Ramos (cell line): ENCODE measurements around the gene LCNL1.

Experiments used
- in situ Hi-C: fragments of 300-500 bp; cut with MboI; formaldehyde crosslinking; loops from one replicate; pipeline ENCODE4 v1.14.3; 2022; ENCODE audit warnings: low sequenced_read_pairs; ENCODE audit not compliant: unreplicated experiment

LCNL1 gene

DNA sequence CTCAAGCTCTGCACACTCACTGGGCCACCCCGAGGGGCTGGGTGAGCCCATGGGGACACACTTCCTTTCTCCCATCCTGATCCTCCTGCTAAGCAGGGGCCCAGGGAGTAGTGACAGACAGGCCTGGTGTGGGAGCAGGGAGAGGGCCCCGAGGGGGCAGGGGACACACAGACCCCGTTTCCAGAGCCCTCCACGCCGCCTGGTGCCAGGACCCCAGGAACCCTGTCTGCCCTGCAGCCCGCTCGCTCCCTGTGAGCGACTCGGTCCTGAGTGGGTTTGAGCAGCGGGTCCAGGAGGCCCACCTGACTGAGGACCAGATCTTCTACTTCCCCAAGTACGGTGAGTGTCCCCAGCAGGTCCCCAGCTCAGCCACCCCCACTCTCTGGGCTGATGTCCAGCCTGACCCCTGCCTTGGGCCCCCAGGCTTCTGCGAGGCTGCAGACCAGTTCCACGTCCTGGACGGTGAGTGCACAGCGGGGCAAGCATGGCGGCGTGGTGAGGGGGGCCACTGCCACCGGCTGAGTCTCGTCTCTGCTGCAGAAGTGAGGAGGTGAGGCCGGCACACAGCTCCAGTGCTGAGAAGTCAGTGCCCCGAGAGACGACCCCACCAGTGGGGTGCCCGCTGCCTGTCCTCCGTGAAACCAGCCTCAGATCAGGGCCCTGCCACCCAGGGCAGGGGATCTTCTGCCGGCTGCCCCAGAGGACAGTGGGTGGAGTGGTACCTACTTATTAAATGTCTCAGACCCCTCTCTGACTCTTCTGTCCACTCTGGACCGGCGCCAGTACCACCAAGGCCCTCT is 36.4 kb upstream of the LCNL1 start:
- in situ Hi-C loops, result no loop called here

DNA sequence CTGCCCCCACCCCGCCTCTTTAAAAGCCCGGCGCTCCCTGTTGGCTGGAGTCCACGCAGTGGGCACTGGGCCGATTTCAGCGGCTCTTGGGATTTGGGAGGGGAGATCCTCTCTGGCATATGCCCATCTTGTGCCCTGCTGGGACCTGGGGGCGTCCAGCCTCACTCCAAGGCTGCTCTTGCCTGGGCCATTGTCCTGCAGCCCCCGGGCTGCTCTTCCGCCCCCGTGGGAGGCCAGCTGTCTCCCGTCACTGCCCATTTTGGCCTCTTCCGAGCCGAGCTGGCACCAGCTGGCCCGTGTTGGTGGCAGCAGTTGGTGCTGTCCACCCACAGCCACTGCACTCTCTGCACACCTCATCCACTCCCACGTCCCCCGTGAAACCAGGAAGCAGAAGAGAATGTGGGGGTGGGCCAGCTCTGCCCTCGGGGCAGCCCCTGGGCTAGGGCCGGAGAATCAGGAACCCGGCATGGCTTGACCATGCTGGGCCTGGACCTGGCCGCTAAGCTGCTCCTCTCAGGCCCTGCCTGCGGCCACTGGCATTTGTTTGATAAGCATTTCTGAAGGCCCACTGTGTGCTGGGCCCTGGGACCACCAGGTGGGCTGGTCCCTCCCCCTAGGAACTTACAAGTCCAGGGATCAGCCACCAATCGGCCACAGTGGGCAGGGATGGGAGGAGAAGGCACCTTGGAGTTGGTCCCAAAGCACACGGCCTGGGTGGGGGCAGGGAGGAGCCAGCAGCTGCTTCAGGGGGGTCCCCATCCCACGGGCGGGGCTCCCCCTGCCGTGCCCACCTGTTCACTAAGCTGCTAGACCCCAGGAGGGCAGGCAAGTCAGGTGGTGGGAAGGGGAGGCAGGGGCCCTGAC is 35.5 kb upstream of the LCNL1 start:
- in situ Hi-C loops, result no loop called here

DNA sequence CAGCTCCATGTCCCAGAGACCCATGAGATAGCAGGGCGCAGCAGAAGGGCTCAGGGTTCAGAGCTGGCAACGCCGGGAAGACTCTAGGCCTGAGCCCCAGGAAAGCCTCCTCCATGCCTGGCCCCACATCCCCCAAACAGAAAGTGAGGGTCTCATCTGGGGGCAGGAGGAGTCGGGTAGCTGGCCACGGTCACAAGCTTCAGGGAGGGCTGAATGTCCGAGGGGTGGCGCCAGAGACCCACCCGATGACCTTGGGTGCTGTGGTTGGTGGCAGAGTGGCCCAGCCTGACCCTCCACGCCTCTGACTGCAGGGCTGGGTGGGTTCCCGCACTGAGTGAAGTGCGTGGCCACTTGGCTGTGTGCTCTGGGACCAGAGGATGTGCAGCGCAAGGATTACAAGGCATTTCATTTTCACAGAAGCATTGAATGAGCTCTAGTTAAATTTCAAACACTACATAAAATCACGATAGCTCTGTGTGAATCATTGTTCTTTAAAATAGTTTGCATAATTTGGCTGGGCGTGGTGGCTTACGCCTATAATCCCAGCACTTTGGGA is 34.8 kb upstream of the LCNL1 start:
- in situ Hi-C loops, result no loop called here

DNA sequence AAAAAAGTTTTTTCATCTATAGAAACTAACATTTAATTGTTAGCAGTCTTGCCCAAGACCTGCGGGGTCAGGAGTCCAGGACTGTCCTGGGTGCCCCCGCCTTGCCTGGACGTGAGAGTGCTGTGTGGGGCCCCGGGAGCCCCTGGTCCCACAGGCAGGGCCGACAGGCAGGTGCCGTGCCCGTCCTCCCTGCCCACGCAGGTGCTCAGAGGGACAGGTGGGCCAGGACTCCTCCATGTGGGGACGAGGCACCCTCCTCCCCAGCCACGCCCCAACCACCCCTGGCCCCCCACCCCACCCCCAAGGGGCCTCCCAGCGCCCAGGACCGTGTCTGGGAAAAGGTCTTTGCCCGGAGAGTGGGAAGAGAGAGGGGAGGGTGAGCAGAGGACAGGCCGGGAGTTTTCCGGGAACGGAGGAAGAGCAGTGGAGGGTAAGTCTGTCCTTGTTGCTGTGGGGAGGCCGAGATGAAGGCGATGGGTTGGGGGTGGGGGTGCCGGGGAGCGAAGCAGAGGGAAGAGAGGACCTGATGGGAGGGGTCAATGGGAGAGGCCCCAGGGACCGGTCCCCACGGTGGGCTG is 33.5 kb upstream of the LCNL1 start:
- in situ Hi-C loops, result no loop called here

DNA sequence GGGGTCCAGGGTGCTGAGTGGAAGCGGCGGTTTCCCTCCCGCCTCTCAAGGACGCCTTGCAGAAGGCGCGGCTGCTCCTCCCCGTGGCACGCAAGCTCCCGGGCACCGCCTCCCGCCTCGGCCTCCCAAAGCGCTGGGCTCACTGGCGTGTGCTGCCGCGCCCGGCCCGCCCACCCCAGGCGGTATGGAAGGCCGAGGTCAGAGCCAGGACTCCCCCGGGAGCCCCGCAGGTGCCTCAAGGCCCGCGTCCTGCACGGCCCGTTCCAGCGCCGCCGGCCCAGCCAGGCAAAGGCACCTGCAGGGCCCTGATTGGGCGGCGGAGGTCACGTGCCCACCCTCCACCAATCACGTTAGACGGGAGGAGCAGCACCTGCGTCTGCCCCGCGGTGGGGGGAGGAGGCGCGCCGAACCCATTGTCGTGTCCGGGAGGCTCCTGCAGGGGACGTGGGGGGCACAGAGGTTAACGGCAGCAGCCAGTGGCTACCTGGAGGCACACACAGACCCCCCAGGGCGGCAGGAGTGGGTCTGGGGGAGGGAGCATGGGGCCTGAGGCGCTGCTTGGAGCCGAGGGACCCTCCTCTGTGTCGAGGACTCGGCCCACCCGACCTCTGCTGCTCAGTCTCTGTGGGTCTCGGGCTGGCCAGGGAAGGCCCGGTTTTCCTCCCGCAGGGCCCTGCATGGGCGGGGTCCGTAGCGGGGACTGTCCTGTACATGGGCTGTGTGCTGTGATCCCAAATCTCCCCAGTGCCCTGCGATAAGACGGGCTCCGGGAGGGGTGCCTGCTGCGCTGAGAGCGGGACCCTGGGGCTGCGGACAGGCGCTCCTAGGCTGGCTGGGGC is 32.8 kb upstream of the LCNL1 start:
- in situ Hi-C loops, result loop anchor here (5.0 kb wide), 1 partner anchor 77 kb away; the partner anchor contains the start of gene ABCA2

DNA sequence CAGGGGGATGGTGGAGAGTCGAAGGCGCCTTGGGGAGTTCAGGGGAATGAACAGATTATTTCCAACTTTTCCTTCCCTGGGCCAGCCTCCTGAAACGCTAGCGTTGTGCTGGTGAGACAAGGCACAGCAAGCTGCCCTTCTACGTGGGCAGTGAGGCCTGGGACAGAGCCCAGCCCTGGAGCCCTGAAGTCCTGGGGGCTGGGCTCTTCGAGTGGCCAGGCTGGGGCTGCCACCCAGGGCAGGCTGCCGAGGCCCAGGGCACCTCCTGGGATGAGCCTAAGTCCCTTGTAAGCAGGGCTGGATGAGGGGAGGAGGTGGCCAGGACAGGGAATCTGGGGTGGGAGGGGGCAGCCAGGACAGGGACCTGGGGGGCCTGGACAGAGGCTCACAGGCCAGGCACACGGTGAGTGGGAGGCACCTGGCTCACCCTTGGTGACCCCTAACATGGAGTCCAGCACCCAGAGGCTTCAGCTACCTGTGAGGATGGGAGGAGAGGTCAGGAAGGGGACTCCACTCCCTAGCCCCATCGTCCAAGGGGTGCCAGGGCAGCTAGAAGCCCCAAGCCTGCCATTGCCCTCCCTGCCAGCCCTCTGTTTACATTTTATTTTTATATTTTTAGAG is 32.0 kb upstream of the LCNL1 start:
- in situ Hi-C loops, result loop anchor here (5.0 kb wide), 1 partner anchor 77 kb away; the partner anchor contains the start of gene ABCA2

DNA sequence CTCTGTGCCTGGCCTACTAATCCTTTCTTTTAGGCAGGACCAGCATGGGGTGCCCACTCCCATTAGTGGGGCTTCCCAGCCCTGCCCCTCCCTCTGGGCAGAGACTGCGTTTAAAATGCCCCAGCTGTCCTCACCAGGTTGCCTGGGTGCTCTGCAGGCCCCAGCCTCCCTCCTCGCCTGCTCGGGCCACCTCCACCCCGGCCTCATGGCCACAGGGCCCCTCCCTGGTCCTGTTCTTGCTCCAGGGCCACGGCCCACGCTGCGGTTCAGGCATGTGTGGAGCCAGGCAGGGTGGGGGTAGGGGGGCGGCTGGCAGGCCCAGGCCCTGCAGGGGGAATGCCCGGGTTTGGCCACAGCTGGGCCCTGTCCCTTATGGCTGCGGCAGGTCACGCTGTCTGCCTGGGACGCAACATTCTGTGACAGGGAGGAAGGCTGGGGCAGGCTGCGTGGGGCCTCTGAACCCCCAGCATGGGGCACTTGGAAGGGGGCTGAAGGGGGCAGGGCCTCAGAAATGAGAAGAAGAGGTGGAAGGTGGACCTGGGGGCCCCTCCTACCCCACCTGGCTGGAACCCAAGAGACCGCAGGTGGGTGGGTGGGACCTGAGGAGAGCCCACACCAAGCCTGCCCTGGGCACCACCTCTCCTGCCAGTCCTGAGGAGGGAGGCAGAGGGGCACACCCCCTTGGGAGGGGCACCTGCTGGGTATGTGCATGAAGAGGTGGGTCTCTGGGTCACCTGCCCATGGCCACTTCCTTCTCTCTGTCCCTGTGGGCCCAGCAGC is 31.1 kb upstream of the LCNL1 start, which contains the start of gene LCN12:
TSS of gene LCN12 (plus strand) at position 733 of the 780 bp plus-strand sequence. CDS start 55 bp downstream, outside the sequence.
- in situ Hi-C loops, result loop anchor here (5.0 kb wide), 1 partner anchor 76 kb away; the partner anchor contains the start of gene ABCA2

DNA sequence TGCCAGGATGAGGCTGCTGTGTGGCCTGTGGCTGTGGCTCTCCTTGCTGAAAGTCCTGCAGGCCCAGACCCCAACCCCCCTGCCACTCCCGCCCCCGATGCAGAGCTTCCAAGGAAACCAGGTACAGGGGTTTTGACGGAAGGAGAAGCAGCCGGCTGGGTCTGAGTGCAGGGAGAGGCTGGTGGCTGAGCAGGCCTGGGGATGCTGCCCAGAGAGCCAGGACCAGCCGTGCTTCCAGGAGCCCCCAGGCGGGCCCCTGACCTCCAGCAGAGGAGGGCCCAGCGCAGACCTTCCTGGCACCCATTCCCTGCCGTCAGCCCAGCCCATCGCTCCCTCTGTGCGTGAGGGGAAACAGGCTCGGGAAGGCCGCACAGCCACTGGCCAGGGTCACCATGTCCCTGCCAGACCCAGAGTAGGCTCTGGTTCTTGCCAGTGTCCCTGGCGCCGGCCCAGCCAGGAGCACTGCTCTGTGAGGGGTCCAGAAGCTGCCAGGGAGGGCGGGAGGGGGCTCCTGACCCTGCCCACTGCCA is 30.4 kb upstream of the LCNL1 start:
- in situ Hi-C loops, result loop anchor here (5.0 kb wide), 1 partner anchor 75 kb away; the partner anchor contains the start of gene ABCA2

DNA sequence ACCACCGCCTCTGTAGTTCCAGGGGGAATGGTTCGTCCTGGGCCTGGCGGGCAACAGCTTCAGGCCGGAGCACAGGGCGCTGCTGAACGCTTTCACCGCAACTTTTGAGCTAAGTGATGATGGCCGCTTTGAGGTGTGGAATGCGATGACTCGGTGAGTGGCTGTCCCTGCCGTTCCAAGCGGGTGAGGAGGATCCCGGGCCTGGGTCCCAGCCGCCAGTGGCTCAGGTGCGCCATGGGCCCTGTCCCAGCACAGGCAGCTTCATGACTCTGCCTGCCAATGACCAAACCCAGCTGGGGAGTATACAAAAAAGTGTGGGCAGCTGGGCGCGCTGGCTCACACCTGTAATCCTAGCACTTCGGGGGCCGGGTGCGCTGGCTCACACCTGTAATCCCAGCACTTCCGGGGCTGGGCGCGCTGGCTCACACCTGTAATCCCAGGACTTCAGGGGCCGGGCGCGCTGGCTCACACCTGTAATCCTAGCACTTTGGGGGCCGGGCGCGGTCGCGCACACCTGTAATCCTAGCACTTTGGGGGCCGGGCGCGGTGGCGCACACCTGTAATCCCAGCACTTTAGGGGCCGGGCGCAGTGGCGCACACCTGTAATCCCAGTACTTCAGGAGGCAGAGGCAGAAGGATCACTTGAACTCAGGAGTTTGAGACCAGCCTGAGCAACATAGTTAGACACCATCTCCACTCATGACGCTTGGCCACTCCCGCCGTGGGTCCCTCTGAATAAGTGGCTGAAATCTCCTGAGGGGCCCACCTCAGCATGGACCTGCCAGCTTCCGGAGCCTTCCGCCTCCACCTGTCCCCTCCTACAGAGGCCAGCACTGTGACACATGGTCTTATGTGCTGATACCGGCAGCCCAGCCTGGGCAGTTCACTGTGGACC is 29.7 kb upstream of the LCNL1 start:
- in situ Hi-C loops, result loop anchor here (5.0 kb wide), 1 partner anchor 74 kb away; the partner anchor contains the start of gene ABCA2

DNA sequence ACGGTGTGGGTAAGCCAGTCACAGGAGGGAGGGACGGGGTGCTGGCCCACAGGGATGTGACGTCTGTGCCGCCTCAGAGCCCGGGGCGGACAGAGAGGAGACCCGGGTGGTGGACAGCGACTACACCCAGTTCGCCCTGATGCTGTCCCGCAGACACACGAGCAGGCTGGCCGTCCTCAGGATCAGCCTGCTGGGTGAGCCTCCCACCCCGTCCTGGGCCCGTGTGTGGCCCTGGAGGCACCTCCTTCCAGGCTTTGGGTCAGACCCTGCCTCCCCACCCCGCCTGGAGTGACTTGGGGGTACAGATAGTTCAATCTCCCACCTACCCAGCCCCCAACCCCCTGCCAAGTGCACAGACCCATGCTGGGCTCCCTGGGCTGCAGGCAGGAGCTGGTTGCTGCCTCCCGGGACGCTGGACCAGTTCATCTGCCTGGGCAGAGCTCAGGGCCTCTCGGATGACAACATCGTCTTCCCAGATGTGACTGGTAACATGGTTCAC is 29.0 kb upstream of the LCNL1 start:
- in situ Hi-C loops, result loop anchor here (5.0 kb wide), 1 partner anchor 73 kb away; the partner anchor contains the start of gene ABCA2

DNA sequence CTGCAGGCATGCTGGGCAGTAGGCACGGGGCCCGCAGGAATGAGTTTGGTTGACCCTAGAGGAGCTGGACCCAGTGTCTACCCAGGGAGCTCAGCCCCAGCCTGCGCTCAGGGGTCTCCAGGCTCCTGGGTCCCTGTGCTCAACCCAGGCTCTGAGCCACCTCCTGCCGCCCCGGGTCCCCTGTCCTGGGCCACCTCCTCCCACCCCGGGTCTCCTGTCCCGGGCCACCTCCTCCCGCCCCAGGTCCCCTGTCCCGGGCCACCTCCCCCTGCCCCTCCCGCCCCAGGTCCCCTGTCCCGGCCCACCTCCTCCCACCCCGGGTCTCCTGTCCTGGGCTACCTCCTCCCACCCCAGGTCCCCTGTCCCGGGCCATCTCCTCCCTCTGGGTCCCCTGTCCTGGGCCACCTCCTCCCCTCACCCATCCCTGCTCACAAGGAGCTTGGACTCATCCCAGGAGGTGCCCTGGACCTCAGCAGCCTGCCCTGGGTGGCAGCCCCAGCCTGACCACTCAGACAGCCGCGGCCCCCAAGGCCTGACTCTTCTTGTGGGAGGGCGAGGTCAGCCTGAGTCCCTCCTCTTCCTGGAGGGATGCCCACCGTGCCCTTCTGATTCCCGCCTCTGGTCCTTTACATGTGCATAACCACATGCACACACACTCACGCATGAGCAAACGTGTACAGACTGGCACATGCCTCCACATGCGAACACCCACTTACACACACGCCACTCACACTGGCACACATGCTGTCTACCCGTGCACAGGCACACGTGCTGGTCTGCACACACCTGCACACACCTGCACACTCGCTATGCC is 28.3 kb upstream of the LCNL1 start:
- in situ Hi-C loops, result loop anchor here (5.0 kb wide), 1 partner anchor 73 kb away; the partner anchor contains the start of gene ABCA2

DNA sequence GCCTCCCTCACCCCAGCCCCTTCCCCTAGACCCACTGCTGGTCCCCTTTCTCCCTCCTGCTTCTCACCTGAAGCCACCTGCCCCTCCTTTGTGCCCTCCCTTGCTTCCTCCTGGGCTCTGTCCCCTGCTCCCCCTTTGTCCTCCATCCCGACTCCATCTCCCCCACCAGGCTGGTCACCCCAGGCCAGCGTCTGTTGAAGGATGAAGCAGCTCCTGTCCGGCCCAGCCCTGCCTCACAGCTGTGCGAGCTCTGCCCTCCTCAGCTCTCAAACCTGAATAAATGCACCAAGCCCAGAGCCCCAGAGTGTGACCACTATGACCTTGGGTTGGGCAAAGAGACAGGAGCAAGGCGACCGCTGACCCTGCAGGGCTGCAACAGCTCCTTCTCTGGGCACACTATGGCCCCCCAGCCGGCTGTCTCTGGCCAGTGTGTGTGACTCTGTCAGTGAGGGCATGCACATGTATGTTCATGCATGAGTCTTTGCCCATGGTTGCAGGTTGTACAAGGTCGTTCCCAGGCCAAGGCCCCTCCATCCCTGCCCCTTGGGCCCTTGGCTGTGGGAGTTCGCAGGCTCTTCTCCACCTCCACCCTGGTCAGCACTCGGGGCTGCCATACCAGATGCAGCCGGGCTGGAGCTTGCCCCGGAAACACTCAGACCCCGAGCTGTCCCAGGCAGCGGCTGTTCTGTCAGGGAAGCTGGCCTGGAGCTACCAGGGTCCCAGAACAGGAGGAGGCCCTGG is 27.4 kb upstream of the LCNL1 start:
- in situ Hi-C loops, result no loop called here

DNA sequence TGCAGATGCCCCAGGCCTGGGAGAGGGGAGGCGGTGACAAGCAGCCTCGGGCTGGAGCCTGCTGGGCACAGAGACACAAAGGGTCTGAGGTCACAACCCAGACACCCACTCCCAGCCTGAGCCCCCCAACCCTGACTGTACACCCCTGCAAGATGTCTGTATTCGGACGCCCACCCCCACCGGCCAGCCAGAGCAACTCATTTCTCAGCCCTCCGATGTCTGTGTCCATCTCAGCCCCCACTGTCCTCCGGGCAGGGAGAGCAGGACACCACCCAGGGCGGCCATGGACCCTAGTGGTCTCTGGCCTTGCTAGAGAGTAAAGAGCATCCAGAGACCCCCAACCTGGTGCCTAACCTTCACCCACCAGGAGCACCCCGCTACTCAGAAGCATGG is 26.9 kb upstream of the LCNL1 start:
- in situ Hi-C loops, result no loop called here

DNA sequence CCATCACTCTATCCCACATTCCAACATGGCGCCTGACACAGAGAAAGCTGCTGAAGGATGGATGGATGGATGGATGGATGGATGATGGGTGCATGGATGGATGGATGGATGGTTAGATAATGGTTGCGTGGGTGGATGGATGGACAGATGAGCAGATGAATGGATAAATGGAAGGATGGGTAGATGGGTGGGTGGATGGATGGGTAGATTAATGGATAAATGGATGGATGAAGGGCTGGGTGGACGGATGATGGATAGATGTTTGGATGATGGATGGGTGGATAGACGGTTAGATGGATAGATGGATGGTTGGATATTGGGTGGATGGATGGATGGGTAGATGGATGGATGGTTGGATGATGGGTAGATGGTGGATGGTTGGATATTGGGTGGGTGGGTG is 26.2 kb upstream of the LCNL1 start:
- in situ Hi-C loops, result no loop called here

DNA sequence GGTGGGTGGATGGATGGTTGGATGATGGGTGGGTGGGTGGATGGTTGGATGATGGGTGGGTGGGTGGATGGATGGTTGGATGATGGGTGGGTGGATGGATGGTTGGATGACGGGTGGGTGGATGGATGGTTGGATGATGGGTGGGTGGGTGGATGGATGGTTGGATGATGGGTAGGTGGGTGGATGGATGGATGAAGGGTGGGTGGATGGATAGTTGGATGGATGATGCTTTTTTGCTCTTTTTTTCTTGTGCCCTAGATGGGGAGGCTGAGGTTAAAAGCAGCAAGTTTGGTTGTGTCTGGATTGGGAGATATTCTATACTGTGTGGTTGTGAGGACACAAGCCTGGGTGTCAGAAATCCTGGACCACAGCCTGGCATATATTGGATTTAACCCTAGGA is 25.3 kb upstream of the LCNL1 start:
- in situ Hi-C loops, result no loop called here
